ENCODE data around the gene SLFN12L. TPM values are rescaled to one million over a fixed set of nuclear protein-coding genes. Genes with fewer than 3 reads are reported as not detected.

The SLFN12L gene
- polyA plus RNA-seq, 3 donors from 2014 or later = 14.8 to 28.8 (median 27.4) TPM

GRCh38 chr17:35432176-35433074, 105.1 kb downstream of the SLFN12L start, which contains the start of gene SLFN12:
SLFN12 (minus strand) TSS chr17:35432500; CDS start chr17:35423028, 9,472 bp downstream.
- Mint-ChIP-seq H3K27me3 (ENCODE audit: low read depth in 3 of 3) (peaks cover 3 to 8% (median 7%) of the 10 kb centered on the region in 3 donors), H3K36me3 (peaks cover 0 to 4% (median 0%) of the 10 kb centered on the region in 3 donors), H3K9me3 (no peaks in the 10 kb centered on the region), H3K4me3 (peak within 1 kb of the TSS; percentile 96 to 100 (median 98)), H3K4me1 (peaks cover 65 to 73% of the 10 kb centered on the region in 2 donors), H3K27ac (peak within 1 kb of the TSS; percentile 94 to 99 (median 96))
- DNase-seq = peak; percentile 71 to 73 (median 73)

- peaks cover 5 to 12% (median 12%) of the 10 kb centered on the region in 3 donors for H3K36me3 Mint-ChIP-seq
- peak overlapping the region in 2 of 6 donors; percentile 12 to 61 for H3K27ac Mint-ChIP-seq
- peaks cover 66 to 91% of the 10 kb centered on the region in 2 donors for H3K4me1 Mint-ChIP-seq
- H3K9me3 Mint-ChIP-seq = no peaks in the 10 kb centered on the region
- no peak for DNase-seq
- peak overlapping the region in 3 of 5 donors; percentile 11 to 51 (median 34) for H3K4me3 Mint-ChIP-seq
- peaks cover 3 to 8% (median 7%) of the 10 kb centered on the region in 3 donors for H3K27me3 Mint-ChIP-seq (ENCODE audit: low read depth in 3 of 3)
Observed at GRCh38 chr17:35429702-35430101, 107.8 kb downstream of the SLFN12L start.

GRCh38 chr17:35428229-35428628, 109.2 kb downstream of the SLFN12L start:
- no peak for DNase-seq
- Mint-ChIP-seq H3K4me3 (peak overlapping the region in 2 of 5 donors; percentile 14 to 45), H3K36me3 (peaks cover 5 to 12% (median 12%) of the 10 kb centered on the region in 3 donors), H3K9me3 (no peaks in the 10 kb centered on the region), H3K4me1 (peaks cover 57 to 83% of the 10 kb centered on the region in 2 donors), H3K27me3 (ENCODE audit: low read depth in 3 of 3) (peaks cover under 1 to 5% (median 3%) of the 10 kb centered on the region in 3 donors), H3K27ac (peak overlapping the region in 5 of 6 donors; percentile 13 to 76 (median 61))

- H3K36me3 Mint-ChIP-seq = peaks cover 18 to 29% (median 29%) of the 10 kb centered on the region in 3 donors
- peaks cover 13 to 39% of the 10 kb centered on the region in 2 donors for H3K4me1 Mint-ChIP-seq
- H3K9me3 Mint-ChIP-seq = no peaks in the 10 kb centered on the region
- no peaks in the 10 kb centered on the region for H3K27me3 Mint-ChIP-seq (ENCODE audit: low read depth in 3 of 3)
- H3K4me3 Mint-ChIP-seq = no peak overlapping the region
- DNase-seq = no peak
- no peak overlapping the region for H3K27ac Mint-ChIP-seq
Observed at GRCh38 chr17:35423761-35424160, 113.7 kb downstream of the SLFN12L start.

Other genes with a start within 250 kb of the SLFN12L start
- 10 to 100 TPM in 1 of 3 donors, 1 to 10 TPM in 2; 1.8 to 12.6 (median 7.0) TPM for gene SLFN11, start 164.1 kb downstream of the SLFN12L start, polyA plus RNA-seq
- gene SLFN12, start 105.2 kb downstream of the SLFN12L start, polyA plus RNA-seq = 10 to 100 TPM in 1 of 3 donors, 1 to 10 TPM in 1, under 1 TPM in 1; 0.44 to 10.5 (median 6.3) TPM
- 10 to 100 TPM; 11.8 to 41.8 (median 39.2) TPM for gene SLFN13, start 88.9 kb downstream of the SLFN12L start, polyA plus RNA-seq
- under 1 TPM in 2 of 3 donors, not detected in 1; 0.10 to 0.50 TPM for gene SLFN14, start 23.1 kb upstream of the SLFN12L start, polyA plus RNA-seq
- 1 to 10 TPM in 2 of 3 donors, not detected in 1; 1.7 to 2.0 TPM for gene PEX12, start 40.9 kb upstream of the SLFN12L start, polyA plus RNA-seq
- 10 to 100 TPM; 43.7 to 79.9 (median 51.4) TPM for gene AP2B1, start 49.6 kb upstream of the SLFN12L start, polyA plus RNA-seq
- gene RASL10B, start 194.0 kb upstream of the SLFN12L start, polyA plus RNA-seq = not detected
- gene GAS2L2, start 215.6 kb upstream of the SLFN12L start, polyA plus RNA-seq = not detected
- gene C17orf50, start 223.2 kb upstream of the SLFN12L start, polyA plus RNA-seq = under 1 TPM in 2 of 3 donors, not detected in 1; 0.28 to 0.34 TPM

Data from immature natural killer cell (primary cell).